IMR-90 (cell line): Measurements from ENCODE around the gene WIPI1. TPM values are rescaled to one million over a fixed set of nuclear protein-coding genes. Genes with fewer than 3 reads are reported as not detected.

Source experiments
- ATAC-seq: fragments of 200-7000 bp; cut with Tn5 transposase; 2 replicates; pipeline ENCODE4 v1.9.1; 2020; ENCODE audit warnings: low read depth, mild to moderate bottlenecking, moderate library complexity
- BruUV-seq: library from RNA; stranded (reverse); fragments of 400-500 nt; replicated peaks from 2 replicates; lab custom pipeline; 2021; lab: Mats Ljungman, UMichigan
- CTCF ChIA-PET: fragments of 300-600 bp; formaldehyde crosslinking; extraction: SDS; loops from one replicate; lab custom pipeline; 2021; ENCODE audit warnings: antibody characterized with exemption; lab: Yijun Ruan, JAX
- POLR2A ChIA-PET: fragments of 300-600 bp; sonication (Branson Sonifier 250); formaldehyde crosslinking; loops from one replicate; lab custom pipeline; 2022; ENCODE audit warnings: antibody characterized with exemption; ENCODE audit not compliant: unreplicated experiment; lab: Charles Lee
- DNase-seq: peaks from one replicate; pipeline ENCODE4 v3.0.0; 2013
- H2AFZ ChIP-seq: replicated peaks from 2 replicates; pipeline ENCODE3; 2013; ENCODE audit warnings: low read length, mild to moderate bottlenecking; ENCODE audit not compliant: poor library complexity
- H2AK5ac ChIP-seq: 2 replicates; pipeline ENCODE4 v1.6.1; 2013; ENCODE audit warnings: low read depth, low read length, inconsistent platforms
- H2AK9ac ChIP-seq: replicated peaks from 2 replicates; pipeline ENCODE3; 2013; ENCODE audit warnings: mild to moderate bottlenecking, low read depth, low read length, moderate library complexity; ENCODE audit not compliant: poor library complexity
- H2BK120ac ChIP-seq: 2 replicates; pipeline ENCODE4 v1.6.1; 2013; ENCODE audit warnings: low read depth, low read length, inconsistent platforms
- H2BK15ac ChIP-seq: 3 replicates; pipeline ENCODE4 v1.6.1; 2013; ENCODE audit warnings: low read depth, low read length, inconsistent platforms
- H2BK20ac ChIP-seq: 2 replicates; pipeline ENCODE4 v1.6.1; 2013; ENCODE audit warnings: low read depth, mild to moderate bottlenecking, inconsistent platforms, low read length, moderate library complexity
- H2BK5ac ChIP-seq: 2 replicates; pipeline ENCODE4 v1.6.1; 2013; ENCODE audit warnings: mild to moderate bottlenecking, low read depth, low read length, inconsistent platforms; ENCODE audit not compliant: poor library complexity, severe bottlenecking
- H3K14ac ChIP-seq: replicated peaks from 2 replicates; pipeline ENCODE4 v1.6.1; 2013; ENCODE audit warnings: low read depth, low read length, inconsistent platforms
- H3K18ac ChIP-seq: 2 replicates; pipeline ENCODE4 v1.6.1; 2013; ENCODE audit warnings: low read depth, low read length, control low read depth
- H3K23ac ChIP-seq: 2 replicates; pipeline ENCODE4 v1.6.1; 2013; ENCODE audit warnings: low read depth, low read length, inconsistent platforms
- H3K27ac ChIP-seq: 2 replicates; pipeline ENCODE4 v1.5.1; 2013; ENCODE audit warnings: mild to moderate bottlenecking, control low read depth, low read length; ENCODE audit not compliant: insufficient read depth
- H3K27me3 ChIP-seq: 2 replicates; pipeline ENCODE4 v1.6.1; 2013; ENCODE audit warnings: low read length; ENCODE audit not compliant: control insufficient read depth, insufficient read depth
- H3K36me3 ChIP-seq: 2 replicates; pipeline ENCODE4 v1.6.1; 2013; ENCODE audit warnings: low read length, mixed read lengths; ENCODE audit not compliant: control insufficient read depth, insufficient read depth
- H3K4ac ChIP-seq: 2 replicates; pipeline ENCODE4 v1.6.1; 2013; ENCODE audit warnings: low read depth, low read length, inconsistent platforms
- H3K4me1 ChIP-seq: 2 replicates; pipeline ENCODE4 v1.6.1; 2013; ENCODE audit warnings: low read length, mixed read lengths; ENCODE audit not compliant: control insufficient read depth, insufficient read depth
- H3K4me2 ChIP-seq: 2 replicates; pipeline ENCODE4 v1.6.1; 2013; ENCODE audit warnings: low read depth, mild to moderate bottlenecking, control low read depth, low read length, moderate library complexity
- H3K4me3 ChIP-seq: 2 replicates; pipeline ENCODE4 v1.5.1; 2013; ENCODE audit warnings: low read depth, mild to moderate bottlenecking, control low read depth, low read length, moderate library complexity; ENCODE audit not compliant: insufficient read depth
- H3K56ac ChIP-seq: 2 replicates; pipeline ENCODE4 v1.6.1; 2013; ENCODE audit warnings: low read length, inconsistent platforms; ENCODE audit not compliant: insufficient read depth; ENCODE audit errors: extremely low read depth
- H3K79me1 ChIP-seq, 2 experiments: 2 replicates each; pipeline ENCODE4 v1.6.1; 2013; ENCODE audit warnings: low read length in 2 of 2, inconsistent platforms in 1 of 2, low read depth in 1 of 2
- H3K9ac ChIP-seq: 2 replicates; pipeline ENCODE4 v1.6.1; 2013; ENCODE audit warnings: low read depth, low read length, control low read depth
- H3K9me1 ChIP-seq: 2 replicates; pipeline ENCODE4 v1.6.1; 2013; ENCODE audit warnings: low read length, inconsistent platforms; ENCODE audit not compliant: insufficient read depth
- H3K9me3 ChIP-seq: 2 replicates; pipeline ENCODE4 v1.6.1; 2013; ENCODE audit warnings: low read length; ENCODE audit not compliant: control insufficient read depth, insufficient read depth
- H4K20me1 ChIP-seq: 2 replicates; pipeline ENCODE4 v1.6.1; 2013; ENCODE audit warnings: low read length, inconsistent platforms; ENCODE audit not compliant: insufficient read depth
- H4K5ac ChIP-seq: 2 replicates; pipeline ENCODE4 v1.6.1; 2013; ENCODE audit warnings: mild to moderate bottlenecking, low read depth, low read length, control low read depth
- H4K8ac ChIP-seq, 2 experiments: 2 replicates each; pipeline ENCODE4 v1.6.1; 2013; ENCODE audit warnings: low read depth in 2 of 2, low read length in 2 of 2, control low read depth in 1 of 2, inconsistent platforms in 1 of 2
- H4K91ac ChIP-seq: 2 replicates; pipeline ENCODE4 v1.6.1; 2013; ENCODE audit warnings: low read depth, low read length, inconsistent platforms; ENCODE audit not compliant: insufficient read depth
- BHLHE40 ChIP-seq: fragments of 150-350 bp; IDR thresholded peaks from 2 replicates; pipeline ENCODE4 v1.6.1; 2016; ENCODE audit warnings: mild to moderate bottlenecking, low read depth, low read length
- CHD1 ChIP-seq: IDR thresholded peaks from 2 replicates; pipeline ENCODE4 v1.6.1; 2012; ENCODE audit warnings: low read depth, low read length, improper control_type of control experiment
- CTCF ChIP-seq: conservative IDR thresholded peaks from 2 replicates; pipeline ENCODE4 v1.5.1; 2012; ENCODE audit warnings: mild to moderate bottlenecking, low read depth, low read length, improper control_type of control experiment
- MAFK ChIP-seq: IDR thresholded peaks from 2 replicates; pipeline ENCODE4 v1.6.1; 2012; ENCODE audit warnings: low read depth, low read length, improper control_type of control experiment
- RCOR1 ChIP-seq: IDR thresholded peaks from 2 replicates; pipeline ENCODE4 v1.6.1; 2012; ENCODE audit warnings: mild to moderate bottlenecking, low read length, improper control_type of control experiment; ENCODE audit not compliant: insufficient replicate concordance
- RFX5 ChIP-seq: IDR thresholded peaks from 2 replicates; pipeline ENCODE4 v1.8.0; 2012; ENCODE audit warnings: low read depth, mild to moderate bottlenecking, low read length, moderate library complexity
- SMC3 ChIP-seq: fragments of 150-350 bp; IDR thresholded peaks from 2 replicates; pipeline ENCODE4 v1.6.1; 2016; ENCODE audit warnings: low read depth, mild to moderate bottlenecking, antibody characterized with exemption, low read length, moderate library complexity
- WGBS, 2 experiments: methylation state at CpG; one replicate each; pipeline versions ENCODE4 v1.1.5 to v1.1.7; 2013; ENCODE audit warnings: missing lambda C conversion rate in 2 of 2; ENCODE audit not compliant: insufficient read length in 1 of 2; ENCODE audit errors: extremely low coverage in 2 of 2; 5-methylcytosine and 5-hydroxymethylcytosine counted together
- dilution Hi-C: fragments of 300-500 bp; cut with HindIII; formaldehyde crosslinking; loops from one replicate; pipeline ENCODE4 v1.14.3; 2018; ENCODE audit warnings: low sequenced_read_pairs; ENCODE audit not compliant: unreplicated experiment
- in situ Hi-C: fragments of 300-500 bp; cut with MboI; formaldehyde crosslinking; loops from 3 replicates; pipeline ENCODE4 v1.14.3; 2019; ENCODE audit warnings: low sequenced_read_pairs, inconsistent platforms, mixed read lengths
- intact Hi-C: fragments of 100-400 bp; cut with micrococcal nuclease; formaldehyde crosslinking; loops from 2 replicates; pipeline ENCODE4 v1.10.0; 2022
- polyA plus RNA-seq, 3 experiments: library from polyadenylated mRNA; depleted of rRNA; stranded (reverse); fragments of >200 nt; gene quantifications; 2 replicates each; pipeline ENCODE4 v1.2.3, GENCODE V29; 2012; ENCODE audit warnings: low replicate concordance in 1 of 3
- total RNA-seq: library from RNA; depleted of rRNA; stranded (reverse); fragments of >200 nt; gene quantifications from 2 replicates; pipeline ENCODE4 v1.2.3, GENCODE V29; 2012

WIPI1 gene
- total and polyA plus RNA-seq, 2 of the 4 experiments (the other 2 are of a cell fraction) = 78.6 to 129 TPM

GRCh38 chr17:68440526-68440925 is 16.8 kb downstream of the WIPI1 start:
- H3K9me1 ChIP-seq = peaks cover 4% of the 10 kb centered on the region; the same call in 1 of the 2 replicates
- no peak overlapping the region for H2BK5ac ChIP-seq
- H3K4me1 ChIP-seq = peaks cover 9% of the 10 kb centered on the region
- H4K20me1 ChIP-seq = peaks cover 8% of the 10 kb centered on the region; the same call in 1 of the 2 replicates
- dilution Hi-C loops (no loop called here), intact Hi-C loops (no loop called here), in situ Hi-C loops (no loop called here)
- no CpG with 5 or more reads among the region's 2 CpGs for WGBS, 2 experiments
- no peaks in the 10 kb centered on the region for H3K27me3 ChIP-seq
- H3K36me3 ChIP-seq = peaks cover 32% of the 10 kb centered on the region
- no TSS peak for BruUV-seq
- no peak overlapping the region for H3K4me3 ChIP-seq
- H4K91ac ChIP-seq = no peak overlapping the region
- no peak overlapping the region for H4K8ac ChIP-seq
- no peak overlapping the region for H2AK9ac ChIP-seq
- H3K23ac ChIP-seq = no peak overlapping the region
- ChIA-PET CTCF (interaction anchor here (1.1 kb wide), 1 partner anchor 41 kb away, joined by 3 read pairs; no protein-coding TSS in a partner anchor), POLR2A (interaction anchor here (0.7 kb wide), 1 partner anchor 485 kb away, joined by 3 read pairs; no protein-coding TSS in a partner anchor)
- H2BK15ac ChIP-seq = no peak overlapping the region
- H2AK5ac ChIP-seq = no peak overlapping the region
- no peak overlapping the region for H3K27ac ChIP-seq
- no peak overlapping the region for H2BK120ac ChIP-seq
- no peak for ATAC-seq
- H4K5ac ChIP-seq = no peak overlapping the region
- H2AFZ ChIP-seq = no peak overlapping the region
- H3K9me3 ChIP-seq = no peaks in the 10 kb centered on the region
- no peak overlapping the region for H3K14ac ChIP-seq
- H3K4ac ChIP-seq = no peak overlapping the region
- H2BK20ac ChIP-seq = no peak overlapping the region
- no peak for DNase-seq
- peaks cover 0 to 23% of the 10 kb centered on the region in 2 experiments; a peak in 3 of 4 replicates for H3K79me1 ChIP-seq
- no peak overlapping the region for H3K4me2 ChIP-seq
- no peak overlapping the region for H3K18ac ChIP-seq
- H3K9ac ChIP-seq = no peak overlapping the region
- no peak for TF ChIP-seq SMC3
- TF ChIP-seq BHLHE40 = no peak
- no peak for TF ChIP-seq MAFK
- no peak for TF ChIP-seq RCOR1
- TF ChIP-seq RFX5 = no peak
- no peak for TF ChIP-seq CHD1
- no peak for TF ChIP-seq CTCF
- H3K56ac ChIP-seq = no peak overlapping the region
